Endometrial microvascular endothelial cells (primary cell): Measurements from ENCODE around the gene WDR7. TPM values are rescaled to one million over a fixed set of nuclear protein-coding genes. Genes with fewer than 3 reads are reported as not detected.

Experiments used
- in situ Hi-C: cut with HindIII; loops from 2 replicates; pipeline ENCODE4 v1.10.0; 2017; ENCODE audit warnings: low sequenced_read_pairs, low pct_unique_long_range_greater_than_20kb; ENCODE audit errors: inconsistent ontology term
- total RNA-seq: library from RNA; depleted of rRNA; stranded (reverse); fragments of >200 nt; gene quantifications from one replicate; pipeline ENCODE4 v1.2.3, GENCODE V29; 2015; ENCODE audit errors: inconsistent ontology term

WDR7 gene
- total RNA-seq, 1 donor from 2014 or later, result 11.9 TPM

- in situ Hi-C loops, result no loop called here
Observed at GRCh38 chr18:57077786-57078552, 426.8 kb downstream of the WDR7 start.

GRCh38 chr18:57078614-57079013 lies 427.5 kb downstream of the WDR7 start:
- in situ Hi-C loops, result no loop called here

- in situ Hi-C loops, result no loop called here
Observed at GRCh38 chr18:57080479-57080878, 429.3 kb downstream of the WDR7 start.

GRCh38 chr18:57081899-57082298 lies 430.7 kb downstream of the WDR7 start:
- in situ Hi-C loops, result no loop called here

- in situ Hi-C loops, result no loop called here
Observed at GRCh38 chr18:57083485-57083884, 432.3 kb downstream of the WDR7 start.

- in situ Hi-C loops, result no loop called here
Observed at GRCh38 chr18:57084331-57085271, 433.4 kb downstream of the WDR7 start.

GRCh38 chr18:57085371-57085770 lies 434.2 kb downstream of the WDR7 start:
- in situ Hi-C loops, result no loop called here

- in situ Hi-C loops, result no loop called here
Observed at GRCh38 chr18:57086163-57086562, 435.0 kb downstream of the WDR7 start.

Other genes with a start within 250 kb of the WDR7 start
- gene TXNL1, start 12.8 kb upstream of the WDR7 start, total RNA-seq, result 85.9 TPM